ENCODE data around the gene AFAP1L1. TPM values are rescaled to one million over a fixed set of nuclear protein-coding genes. Genes with fewer than 3 reads are reported as not detected.
"Not testable (repeated sequence)": the region's sequence is repeated elsewhere in the genome, so short reads cannot be mapped to it uniquely, and the experiment has no call there.

AFAP1L1 gene
- total RNA-seq, 1 donor from 2014 or later = 48.9 TPM

DNA sequence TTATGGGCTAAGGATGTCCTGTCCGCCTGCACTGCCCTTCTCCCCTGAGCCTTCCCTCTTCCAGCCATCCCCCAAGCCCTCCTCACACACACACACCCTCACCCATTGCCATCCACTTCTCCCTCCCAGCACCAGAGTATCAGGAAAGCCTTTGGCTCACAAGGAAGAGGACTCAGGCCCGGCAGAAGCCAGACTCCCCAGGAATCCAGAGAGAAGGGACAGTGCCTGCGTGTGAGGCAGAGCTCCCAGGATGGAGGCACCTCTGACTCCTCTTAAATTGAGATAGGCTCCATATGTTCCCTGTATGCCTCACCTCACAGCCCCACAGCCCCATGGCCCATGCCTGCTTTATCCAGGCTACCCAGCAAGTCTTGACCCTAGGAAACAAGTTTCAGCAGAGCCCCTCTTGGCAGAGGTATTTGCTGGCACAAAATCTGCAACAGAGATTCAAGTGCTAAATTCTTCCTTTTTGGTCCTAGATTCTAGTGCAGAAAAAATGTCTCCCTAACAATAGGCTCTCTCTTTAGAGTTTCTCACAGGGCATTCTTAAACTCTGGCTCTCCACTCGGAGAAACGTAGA is 106.7 kb downstream of the AFAP1L1 start:
- no peak for ATAC-seq
- no peak for DNase-seq
- intact Hi-C loops (cut with micrococcal nuclease) = no loop called here

DNA sequence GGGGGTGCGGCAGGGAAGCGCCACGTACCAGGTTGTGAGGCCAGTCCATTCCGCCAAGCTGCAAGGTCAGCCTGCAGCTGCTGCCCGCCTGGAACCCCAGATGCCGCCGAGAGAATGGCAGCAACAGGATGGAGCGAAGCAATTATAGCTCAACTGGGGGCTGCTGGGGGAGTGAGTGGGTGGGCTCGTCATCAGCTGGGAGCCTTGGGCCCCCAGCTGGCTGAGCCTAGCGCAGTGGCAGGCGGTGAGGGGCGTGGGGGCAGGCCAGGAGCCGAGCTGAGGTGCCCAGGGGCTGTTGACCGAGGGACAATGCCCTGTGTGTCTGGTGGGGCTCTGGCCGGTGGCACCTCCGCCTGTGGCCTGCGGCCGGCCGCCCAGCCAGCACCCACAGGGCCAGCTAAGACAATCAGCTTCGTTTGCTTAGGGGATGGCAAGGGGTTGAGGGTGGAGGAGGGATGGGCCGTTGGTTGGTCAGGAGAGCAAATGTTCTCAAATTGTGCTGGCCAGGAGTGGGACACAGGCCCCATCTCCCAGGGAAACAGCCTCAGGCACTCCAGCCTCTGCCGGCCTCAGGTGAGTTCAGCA is 107.6 kb downstream of the AFAP1L1 start, which contains the start of gene IL17B:
Gene IL17B (minus strand): TSS at position 116 of the 585 bp plus-strand sequence. CDS start 67 bp downstream, at position 49.
- intact Hi-C loops (cut with micrococcal nuclease) = no loop called here
- ATAC-seq = no peak
- no peak for DNase-seq

GRCh38 chr5:149379818-149380374 is 108.2 kb downstream of the AFAP1L1 start:
- ATAC-seq (no peak), DNase-seq (no peak)
- intact Hi-C loops (cut with micrococcal nuclease) = loop anchor here (10.0 kb wide), 1 partner anchor 185 kb away; no protein-coding TSS in a partner anchor

DNA sequence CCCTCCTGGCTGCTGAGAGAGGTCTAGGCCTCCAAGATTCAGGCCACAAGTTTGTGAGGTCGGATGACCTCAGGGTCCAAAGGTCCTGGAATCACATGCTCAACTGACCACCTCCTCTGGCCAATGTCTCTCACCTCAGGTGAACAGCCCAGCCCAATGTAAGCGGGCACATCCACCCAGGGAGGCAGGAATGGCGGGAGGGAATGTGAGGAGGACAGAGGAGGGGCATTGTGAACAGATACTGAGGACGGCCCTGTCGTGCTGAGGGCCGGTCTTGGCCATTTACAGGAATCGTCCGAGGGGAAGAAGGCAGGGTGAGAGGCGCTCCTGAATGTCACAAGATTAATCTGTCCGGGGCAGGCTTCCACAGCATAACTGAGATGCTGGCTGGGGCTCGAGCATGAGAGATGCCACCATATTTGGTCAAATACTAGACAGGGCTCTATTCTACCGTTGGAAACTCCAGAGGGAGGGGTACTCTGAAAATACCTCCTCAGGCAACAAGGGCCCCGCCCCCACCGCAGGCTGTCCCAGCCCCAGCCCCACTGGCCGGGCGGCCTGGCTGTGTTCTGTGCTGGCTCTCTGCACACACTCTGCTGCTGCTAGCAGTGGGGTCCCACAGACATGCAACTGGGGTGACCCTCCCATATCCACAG is 108.9 kb downstream of the AFAP1L1 start:
- intact Hi-C loops (cut with micrococcal nuclease) = loop anchor here (10.0 kb wide), 1 partner anchor 184 kb away; no protein-coding TSS in a partner anchor
- ATAC-seq (no peak), DNase-seq (peak; percentile 45)

DNA sequence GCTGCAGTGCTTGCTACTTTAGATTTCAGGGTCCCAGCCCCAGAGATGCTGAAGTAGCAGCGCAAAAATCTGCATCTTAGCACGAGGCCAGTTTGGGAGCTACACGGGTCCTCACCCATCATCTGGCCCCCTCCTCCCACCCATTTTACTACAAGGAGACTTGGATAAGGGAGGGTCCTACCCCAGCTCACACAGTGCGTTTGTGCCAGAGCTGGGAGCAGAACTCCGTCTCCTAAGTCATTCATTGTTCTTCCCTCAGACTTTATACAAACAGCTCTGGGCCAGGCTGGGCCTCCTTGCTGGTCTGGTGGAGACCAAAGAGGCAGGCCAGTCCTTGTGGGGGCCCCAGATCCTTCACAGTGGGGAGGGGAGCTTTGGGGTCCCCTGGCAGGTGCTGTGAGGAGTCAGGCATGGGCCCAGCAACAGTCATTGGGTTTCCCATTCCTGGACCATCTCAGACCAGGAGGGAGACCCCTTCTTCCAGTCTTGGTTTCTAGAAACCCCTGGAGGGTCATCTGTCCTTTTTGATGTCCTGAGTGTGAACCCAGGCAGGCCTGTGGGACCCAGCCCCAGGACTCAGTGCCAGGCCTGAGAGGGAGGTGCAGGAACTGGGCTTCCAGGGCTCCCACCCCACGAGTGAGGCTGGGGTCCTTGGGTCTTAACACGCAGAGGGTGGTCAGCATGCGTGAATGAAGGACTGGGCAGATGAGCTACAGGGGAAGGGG is 109.8 kb downstream of the AFAP1L1 start:
- intact Hi-C loops (cut with micrococcal nuclease) = loop anchor here (10.0 kb wide), 1 partner anchor 183 kb away; no protein-coding TSS in a partner anchor
- no peak for DNase-seq
- ATAC-seq = no peak

GRCh38 chr5:149381986-149382338 is 110.3 kb downstream of the AFAP1L1 start:
- DNase-seq (peak; percentile 88), ATAC-seq (peak; percentile 78)
- intact Hi-C loops (cut with micrococcal nuclease) = loop anchor here (2.0 to 10.0 kb wide), 2 partner anchors 51 to 183 kb away; no protein-coding TSS in a partner anchor

GRCh38 chr5:149382517-149383220 is 111.0 kb downstream of the AFAP1L1 start:
- DNase-seq (no peak), ATAC-seq (peak; percentile 7)
- intact Hi-C loops (cut with micrococcal nuclease) = loop anchor here (2.0 to 10.0 kb wide), 2 partner anchors 50 to 182 kb away; no protein-coding TSS in a partner anchor

- DNase-seq = peak; percentile 66
- intact Hi-C loops (cut with micrococcal nuclease) = loop anchor here (2.0 to 10.0 kb wide), 2 partner anchors 49 to 181 kb away; no protein-coding TSS in a partner anchor
- peak; percentile 72 for ATAC-seq
These were observed 111.7 kb downstream of the AFAP1L1 start for GRCh38 chr5:149383399-149383798.

GRCh38 chr5:149386166-149386565 is 114.5 kb downstream of the AFAP1L1 start:
- DNase-seq = no peak
- peak; percentile 4 for ATAC-seq
- intact Hi-C loops (cut with micrococcal nuclease) = loop anchor here (10.0 kb wide), 1 partner anchor 179 kb away; no protein-coding TSS in a partner anchor

- no peak for DNase-seq
- peak; percentile 3 for ATAC-seq
- intact Hi-C loops (cut with micrococcal nuclease) = loop anchor here (10.0 kb wide), 1 partner anchor 178 kb away; no protein-coding TSS in a partner anchor
These were observed 115.5 kb downstream of the AFAP1L1 start for GRCh38 chr5:149387081-149387631.

GRCh38 chr5:149387982-149388381 is 116.3 kb downstream of the AFAP1L1 start:
- DNase-seq = no peak

GRCh38 chr5:149388498-149389190 is 117.0 kb downstream of the AFAP1L1 start:
- ATAC-seq = no peak
- intact Hi-C loops (cut with micrococcal nuclease) = loop anchor here (10.0 kb wide), 1 partner anchor 176 kb away; no protein-coding TSS in a partner anchor
- no peak for DNase-seq

More at GRCh38 chr5:149387982-149388381, 116.3 kb downstream of the AFAP1L1 start:
- intact Hi-C loops (cut with micrococcal nuclease) = loop anchor here (10.0 kb wide), 1 partner anchor 177 kb away; no protein-coding TSS in a partner anchor
- peak; percentile 46 for ATAC-seq

GRCh38 chr5:149389552-149390495 is 118.2 kb downstream of the AFAP1L1 start:
- DNase-seq = no peak
- intact Hi-C loops (cut with micrococcal nuclease) = loop anchor here (10.0 kb wide), 1 partner anchor 175 kb away; no protein-coding TSS in a partner anchor
- ATAC-seq = no peak

- DNase-seq; ATAC-seq; intact Hi-C loops (cut with micrococcal nuclease): not testable (repeated sequence)
These were observed 119.4 kb downstream of the AFAP1L1 start for GRCh38 chr5:149391076-149391475.
